K562 (cell line): ENCODE data around the gene GASK1A. TPM values are rescaled to one million over a fixed set of nuclear protein-coding genes. Genes with fewer than 3 reads are reported as not detected.

Source experiments
- ATAC-seq: fragments of 200-7000 bp; cut with Tn5 transposase; 3 replicates; pipeline ENCODE4 v1.9.1; 2020; ENCODE audit warnings: moderate library complexity
- BruUV-seq: library from RNA; stranded (reverse); fragments of 400-500 nt; replicated peaks from 2 replicates; lab custom pipeline; 2021; lab: Mats Ljungman, UMichigan
- CTCF ChIA-PET: fragments of 300-600 bp; formaldehyde crosslinking; extraction: SDS; loops from one replicate; lab custom pipeline; 2021; ENCODE audit warnings: low intra/inter-chr PET ratio; lab: Yijun Ruan, JAX
- POLR2A ChIA-PET: fragments of 300-600, 350-650 bp; sonication (Branson Sonifier 250); formaldehyde crosslinking; extraction: SDS; loops from one replicate; lab custom pipeline; 2021; ENCODE audit warnings: antibody characterized with exemption, inconsistent platforms; lab: Yijun Ruan, JAX
- DNase-seq, 4 experiments: peaks; one replicate each; pipeline versions ENCODE4 v3.0.0 to v3.0.0-alpha.2; 2011 to 2018; ENCODE audit warnings: low spot score in 3 of 4, mixed read lengths in 3 of 4; ENCODE audit errors: extremely low read depth in 1 of 4
- FAIRE-seq: peaks from 2 replicates; lab custom pipeline; 2011; peaks lifted over from hg19 to GRCh38; lab: Jason Lieb, UNC
- H2AFZ ChIP-seq: 2 replicates; pipeline ENCODE4 v1.6.0; 2011; ENCODE audit warnings: low read depth, low read length, control low read depth, inconsistent platforms
- H3K27ac ChIP-seq: fragments of 200-600 bp; 3 replicates; pipeline ENCODE4 v1.8.0; 2011; ENCODE audit warnings: low read depth, mild to moderate bottlenecking, control low read depth, inconsistent platforms, low read length, moderate library complexity, mixed read lengths; ENCODE audit errors: extremely low read depth
- H3K27me3 ChIP-seq, 2 experiments: fragments of 300-600 bp in 1 of 2; 2 replicates in 1 of 2; 3 replicates in 1 of 2; pipeline versions ENCODE4 v1.6.0 to v1.8.0; 2011; ENCODE audit warnings: inconsistent platforms in 2 of 2, low read length in 2 of 2, mild to moderate bottlenecking in 1 of 2, mixed read lengths in 1 of 2, moderate library complexity in 1 of 2; ENCODE audit not compliant: control insufficient read depth in 2 of 2, insufficient read depth in 2 of 2
- H3K36me3 ChIP-seq: fragments of 300-600 bp; 3 replicates; pipeline ENCODE4 v1.8.0; 2011; ENCODE audit warnings: mild to moderate bottlenecking, low read length, inconsistent platforms; ENCODE audit not compliant: control insufficient read depth, insufficient read depth
- H3K4me1 ChIP-seq, 2 experiments: fragments of 200-600 bp in 1 of 2; replicated peaks in 1 of 2; 2 replicates in 1 of 2; 3 replicates in 1 of 2; pipeline versions ENCODE4 v1.5.1 to v1.8.0; 2011; ENCODE audit warnings: inconsistent platforms in 2 of 2, low read length in 2 of 2, mild to moderate bottlenecking in 1 of 2, mixed read lengths in 1 of 2, moderate library complexity in 1 of 2; ENCODE audit not compliant: control insufficient read depth in 2 of 2, insufficient read depth in 2 of 2
- H3K4me2 ChIP-seq: 2 replicates; pipeline ENCODE4 v1.6.1; 2011; ENCODE audit warnings: low read length, control low read depth, inconsistent platforms, mixed read lengths; ENCODE audit not compliant: insufficient read depth
- H3K4me3 ChIP-seq: fragments of 200-600 bp; sonication (generic), shearing (Covaris generic); 2 replicates; pipeline ENCODE4 v1.5.1; 2016; ENCODE audit warnings: control low read depth, inconsistent platforms
- H3K79me2 ChIP-seq: fragments of 200-600 bp; 3 replicates; pipeline ENCODE4 v1.8.0; 2011; ENCODE audit warnings: low read length, inconsistent platforms; ENCODE audit not compliant: control insufficient read depth, insufficient read depth
- H3K9ac ChIP-seq, 2 experiments: 2 replicates each; pipeline versions ENCODE4 v1.6.0 to v1.6.1; 2011; ENCODE audit warnings: low read depth in 2 of 2, low read length in 2 of 2, control low read depth in 1 of 2, inconsistent platforms in 1 of 2, mild to moderate bottlenecking in 1 of 2, mixed read lengths in 1 of 2; ENCODE audit not compliant: insufficient read depth in 1 of 2
- H3K9me1 ChIP-seq: one replicate; pipeline ENCODE4 v1.6.0; 2011; ENCODE audit warnings: inconsistent platforms, mild to moderate bottlenecking, low read length, moderate library complexity; ENCODE audit not compliant: control insufficient read depth, insufficient read depth
- H3K9me3 ChIP-seq: replicated peaks from 2 replicates; pipeline ENCODE4 v1.5.1; 2011; ENCODE audit warnings: low read depth, low read length, inconsistent platforms; ENCODE audit not compliant: control insufficient read depth, insufficient read depth
- H4K20me1 ChIP-seq: replicated peaks from 2 replicates; pipeline ENCODE4 v1.6.1; 2011; ENCODE audit warnings: low read length, inconsistent platforms, mixed read lengths; ENCODE audit not compliant: control insufficient read depth, insufficient read depth
- ATF4 ChIP-seq: fragments of 450-650 bp; formaldehyde crosslinking; IDR thresholded peaks from 2 replicates; pipeline ENCODE4 v1.4.0; 2022; ENCODE audit warnings: mild to moderate bottlenecking, moderate library complexity
- C11orf30 ChIP-seq: fragments of 450-650 bp; IDR thresholded peaks from 2 replicates; pipeline ENCODE4 v1.6.1; 2016; ENCODE audit warnings: low read depth, mild to moderate bottlenecking
- E2F8 ChIP-seq: fragments of 450-650 bp; IDR thresholded peaks from 2 replicates; pipeline ENCODE4 v1.7.1; 2018; ENCODE audit warnings: mild to moderate bottlenecking, low read depth; ENCODE audit not compliant: partially characterized antibody
- MLX ChIP-seq, 2 experiments: fragments of 450-650 bp in 1 of 2; sonication (generic) in 1 of 2; formaldehyde crosslinking; conservative IDR thresholded peaks; 2 replicates each; pipeline versions ENCODE4 v1.4.0 to v1.8.1; 2020 to 2022; ENCODE audit warnings: mild to moderate bottlenecking in 1 of 2, missing genetic modification reagents in 1 of 2
- NFIX ChIP-seq: fragments of 250-450 bp; sonication (Bioruptor Pico); IDR thresholded peaks from 2 replicates; pipeline ENCODE4 v1.4.0; 2020; ENCODE audit warnings: low read depth, mild to moderate bottlenecking, moderate library complexity
- NR1H2 ChIP-seq: sonication (generic); formaldehyde crosslinking; IDR thresholded peaks from 2 replicates; pipeline ENCODE4 v1.4.0; 2020; ENCODE audit warnings: mild to moderate bottlenecking, missing genetic modification reagents
- RBBP5 ChIP-seq: fragments of 200-600 bp; sonication (generic); IDR thresholded peaks from 2 replicates; pipeline ENCODE4 v1.6.1; 2012; ENCODE audit warnings: borderline replicate concordance, mild to moderate bottlenecking, low read length, control low read depth, inconsistent platforms; ENCODE audit not compliant: insufficient read depth, poor library complexity, severe bottlenecking
- SP1 ChIP-seq: sonication (generic); formaldehyde crosslinking; IDR thresholded peaks from 2 replicates; pipeline ENCODE4 v1.8.1; 2022; ENCODE audit warnings: mild to moderate bottlenecking, missing genetic modification reagents
- XRCC4 ChIP-seq: IDR thresholded peaks from one replicate; pipeline ENCODE4 v1.6.1; 2011; ENCODE audit not compliant: insufficient read depth, insufficient read length; ENCODE audit errors: extremely low read depth
- ZNF175 ChIP-seq: fragments of 200-800 bp; sonication (Bioruptor generic); IDR thresholded peaks from 2 replicates; pipeline ENCODE4 v1.6.1; 2016; ENCODE audit warnings: low read depth, mild to moderate bottlenecking, missing genetic modification characterization, missing compliant biosample characterization
- ZNF280B ChIP-seq: fragments of 250-450 bp; sonication (Bioruptor Pico); IDR thresholded peaks from 2 replicates; pipeline ENCODE4 v1.5.1; 2021; ENCODE audit warnings: mild to moderate bottlenecking
- WGBS: fragments of 100-300 bp; shearing (Covaris generic); methylation state at CpG from one replicate; pipeline ENCODE4 v1.1.6; 2016; ENCODE audit warnings: low coverage, mixed read lengths; ENCODE audit not compliant: insufficient coverage; ENCODE audit errors: missing lambda C conversion rate; 5-methylcytosine and 5-hydroxymethylcytosine counted together
- in situ Hi-C: fragments of 300-500 bp; cut with MboI; formaldehyde crosslinking; loops from 4 replicates; pipeline ENCODE4 v1.15.0; 2018; ENCODE audit warnings: inconsistent platforms, mixed read lengths
- intact Hi-C: fragments of 100-400 bp; cut with micrococcal nuclease; formaldehyde crosslinking; loops from 2 replicates; pipeline ENCODE4 v1.14.2; 2022
- polyA plus RNA-seq, 8 experiments: library from polyadenylated mRNA; depleted of rRNA in 4 of 8; stranded (reverse) in 5 of 8; unstranded in 3 of 8; fragments of >200 nt; fragmentation: Nextera tagmentation in 2 of 8; fragmentation: Illumina TruSeq in 1 of 8; extraction: Ambion mirVana in 2 of 8; extraction: Trizol in 1 of 8; gene quantifications; 2 replicates each; pipeline versions ENCODE4 v1.2.1 to v1.2.3, GENCODE V29; 2011 to 2014; ENCODE audit warnings: inconsistent platforms in 1 of 8, missing spikeins in 1 of 8
- total RNA-seq, 7 experiments: library from RNA; depleted of rRNA in 6 of 7; stranded (reverse); fragments of >200 nt in 6 of 7; fragmentation: Illumina TruSeq in 2 of 7; extraction: Trizol in 2 of 7; gene quantifications; 2 replicates each; pipeline versions ENCODE4 v1.2.1 to v1.2.3, GENCODE V29; 2011 to 2021; ENCODE audit warnings: low replicate concordance in 1 of 7

Gene GASK1A
- total and polyA plus RNA-seq, 9 of the 15 experiments (the other 6 are each of a cell fraction or from before 2014, with no cell fraction given): 0.04 to 0.11 (median 0.05) TPM; not detected in 5

- ATAC-seq: no peak
- intact Hi-C loops: no loop called here
- no peak overlapping the region for H3K9ac ChIP-seq
- BruUV-seq: no TSS peak
- no peak overlapping the region for H3K27ac ChIP-seq
- no peaks in the 10 kb centered on the region for H3K9me1 ChIP-seq
- no peak overlapping the region for H3K4me3 ChIP-seq
- H2AFZ ChIP-seq: no peak overlapping the region
- H3K9me3 ChIP-seq: no peaks in the 10 kb centered on the region
- TF ChIP-seq ZNF280B (CRISPR knock-in tag) (no peak), NFIX (CRISPR knock-in tag) (no peak), RBBP5 (no peak), E2F8 (no peak), ATF4 (CRISPR knock-in tag) (no peak), MLX (CRISPR knock-in tag; conservative IDR thresholded peaks at IDR 0.05) (no peak), ZNF175 (CRISPR knock-in tag) (no peak), NR1H2 (CRISPR knock-in tag) (no peak), C11orf30 (no peak), SP1 (CRISPR knock-in tag) (no peak), XRCC4 (no peak)
- no peaks in the 10 kb centered on the region for H4K20me1 ChIP-seq
- H3K4me2 ChIP-seq: no peak overlapping the region
- H3K4me1 ChIP-seq: peaks cover 3 to 7% of the 10 kb centered on the region in 2 experiments; a peak in 2 of 5 replicates
- no peaks in the 10 kb centered on the region for H3K79me2 ChIP-seq
- WGBS: 0% methylated on average over 1 of the region's 1 CpG
- in situ Hi-C loops: no loop called here
- FAIRE-seq: no peak
- ChIA-PET POLR2A (interaction anchor here (1.2 kb wide), 1 partner anchor 17 kb away, joined by 3 read pairs; no protein-coding TSS in a partner anchor), CTCF (no interaction called here)
- H3K36me3 ChIP-seq: no peaks in the 10 kb centered on the region
- DNase-seq: no peak
- H3K27me3 ChIP-seq: peaks cover 11 to 57% of the 10 kb centered on the region in 2 experiments; a peak in 4 of 5 replicates
Measured at GRCh38 chr3:43059456-43059855, 80.3 kb downstream of the GASK1A start.
